Measurements from ENCODE around the gene ZNF74.
"Not testable (repeated sequence)": the region's sequence is repeated elsewhere in the genome, so short reads cannot be mapped to it uniquely, and the experiment has no call there.

GRCh38 chr22:20361752-20362229 is 32.2 kb upstream of the ZNF74 start:
- TF ChIP-seq CTCF (conservative IDR thresholded peaks at IDR 0.05); EZH2 (IDR thresholded peaks at IDR 0.05; ENCODE audit: low read depth): not testable (repeated sequence)

Measured in PC-9 (cell line).